H9 (cell line): Measurements from ENCODE around the gene ABCG8. TPM values are rescaled to one million over a fixed set of nuclear protein-coding genes. Genes with fewer than 3 reads are reported as not detected.

Experiments
- DNase-seq: peaks from one replicate; pipeline ENCODE4 v3.0.0-alpha.2; 2017
- H2AFZ ChIP-seq: one replicate; pipeline ENCODE4 v1.6.1; 2013; ENCODE audit warnings: mild to moderate bottlenecking, low read length, control low read depth, moderate library complexity
- H2AK5ac ChIP-seq: 2 replicates; pipeline ENCODE4 v1.6.1; 2013; ENCODE audit warnings: low read length, control low read depth, mixed read lengths; ENCODE audit not compliant: insufficient read length
- H2BK120ac ChIP-seq: one replicate; pipeline ENCODE4 v1.6.1; 2013; ENCODE audit warnings: low read depth, mild to moderate bottlenecking, low read length, control low read depth, inconsistent platforms; ENCODE audit not compliant: poor library complexity, severe bottlenecking
- H2BK12ac ChIP-seq: 2 replicates; pipeline ENCODE4 v1.6.1; 2013; ENCODE audit warnings: low read length, control low read depth, mixed read lengths, low read depth; ENCODE audit not compliant: insufficient read length
- H2BK15ac ChIP-seq: 2 replicates; pipeline ENCODE4 v1.6.1; 2013; ENCODE audit warnings: low read depth, low read length, control low read depth
- H2BK20ac ChIP-seq: one replicate; pipeline ENCODE4 v1.6.1; 2013; ENCODE audit warnings: low read depth, mild to moderate bottlenecking, low read length, control low read depth, inconsistent platforms; ENCODE audit not compliant: poor library complexity, severe bottlenecking
- H2BK5ac ChIP-seq: 2 replicates; pipeline ENCODE4 v1.6.1; 2013; ENCODE audit warnings: low read length, control low read depth, mixed read lengths; ENCODE audit not compliant: insufficient read length
- H3K14ac ChIP-seq: 2 replicates; pipeline ENCODE4 v1.6.1; 2013; ENCODE audit warnings: low read length, control low read depth; ENCODE audit not compliant: insufficient read depth
- H3K18ac ChIP-seq: 2 replicates; pipeline ENCODE4 v1.6.1; 2013; ENCODE audit warnings: low read depth, mild to moderate bottlenecking, mixed read lengths, low read length, control low read depth; ENCODE audit not compliant: insufficient read length
- H3K23ac ChIP-seq: 2 replicates; pipeline ENCODE4 v1.6.1; 2013; ENCODE audit warnings: low read length, control low read depth, mixed read lengths, low read depth; ENCODE audit not compliant: insufficient read length
- H3K23me2 ChIP-seq: 2 replicates; pipeline ENCODE4 v1.6.1; 2013; ENCODE audit warnings: low read depth, mild to moderate bottlenecking, mixed read lengths, low read length, control low read depth; ENCODE audit not compliant: insufficient read length, poor library complexity, severe bottlenecking
- H3K27ac ChIP-seq: 2 replicates; pipeline ENCODE4 v1.5.1; 2013; ENCODE audit warnings: low read length, control low read depth, mixed read lengths, low read depth; ENCODE audit not compliant: insufficient read length
- H3K27me3 ChIP-seq: 2 replicates; pipeline ENCODE4 v1.6.1; 2013; ENCODE audit warnings: low read length, control low read depth, inconsistent platforms; ENCODE audit not compliant: insufficient read depth
- H3K4ac ChIP-seq: 2 replicates; pipeline ENCODE4 v1.6.1; 2013; ENCODE audit warnings: low read depth, mild to moderate bottlenecking, control low read depth, inconsistent platforms, low read length, moderate library complexity
- H3K4me1 ChIP-seq: 2 replicates; pipeline ENCODE4 v1.6.1; 2013; ENCODE audit warnings: low read length, control low read depth, inconsistent platforms; ENCODE audit not compliant: insufficient read depth
- H3K4me2 ChIP-seq: 2 replicates; pipeline ENCODE4 v1.6.1; 2013; ENCODE audit warnings: low read length, control low read depth, mixed read lengths; ENCODE audit not compliant: insufficient read length, insufficient read depth
- H3K56ac ChIP-seq: 2 replicates; pipeline ENCODE4 v1.6.1; 2013; ENCODE audit warnings: low read depth, mild to moderate bottlenecking, mixed read lengths, low read length, control low read depth; ENCODE audit not compliant: insufficient read length
- H3K79me1 ChIP-seq: 2 replicates; pipeline ENCODE4 v1.6.1; 2013; ENCODE audit warnings: low read depth, mild to moderate bottlenecking, moderate library complexity, low read length, control low read depth, inconsistent platforms; ENCODE audit not compliant: insufficient read depth, poor library complexity, severe bottlenecking
- H3K79me2 ChIP-seq: 2 replicates; pipeline ENCODE4 v1.6.1; 2013; ENCODE audit warnings: low read length, control low read depth, inconsistent platforms; ENCODE audit not compliant: insufficient read depth
- H3K9ac ChIP-seq: 2 replicates; pipeline ENCODE4 v1.6.1; 2013; ENCODE audit warnings: low read length, control low read depth, mixed read lengths; ENCODE audit not compliant: insufficient read length; ENCODE audit errors: extremely low read depth
- H3K9me3 ChIP-seq: one replicate; pipeline ENCODE4 v1.6.1; 2013; ENCODE audit warnings: low read depth, low read length, inconsistent platforms; ENCODE audit not compliant: control insufficient read depth
- H3T11ph ChIP-seq: one replicate; pipeline ENCODE4 v1.6.1; 2013; ENCODE audit warnings: mild to moderate bottlenecking, low read length, control low read depth, inconsistent platforms
- H4K20me1 ChIP-seq: one replicate; pipeline ENCODE4 v1.6.1; 2013; ENCODE audit not compliant: control insufficient read depth, insufficient read length, insufficient read depth
- H4K5ac ChIP-seq: 2 replicates; pipeline ENCODE4 v1.6.1; 2013; ENCODE audit warnings: low read depth, mild to moderate bottlenecking, mixed read lengths, low read length, control low read depth; ENCODE audit not compliant: insufficient read length
- H4K8ac ChIP-seq: replicated peaks from 2 replicates; pipeline ENCODE4 v1.6.1; 2013; ENCODE audit warnings: low read length, control low read depth, mixed read lengths, low read depth; ENCODE audit not compliant: insufficient read length
- H4K91ac ChIP-seq: 2 replicates; pipeline ENCODE4 v1.6.1; 2013; ENCODE audit warnings: low read depth, mild to moderate bottlenecking, moderate library complexity, mixed read lengths, low read length, control low read depth; ENCODE audit not compliant: insufficient read length
- H3K27ac Mint-ChIP-seq, 3 experiments: 2 replicates in 2 of 3; 3 replicates in 1 of 3; pipeline ENCODE4 v1.8.0; 2020 to 2021; ENCODE audit warnings: mixed read lengths in 3 of 3, mild to moderate bottlenecking in 1 of 3, moderate library complexity in 1 of 3
- H3K27me3 Mint-ChIP-seq: 2 replicates; pipeline ENCODE4 v1.8.0; 2021; ENCODE audit warnings: low read depth, mild to moderate bottlenecking, moderate library complexity, mixed read lengths
- H3K36me3 Mint-ChIP-seq, 3 experiments: 2 replicates in 2 of 3; 3 replicates in 1 of 3; pipeline ENCODE4 v1.8.0; 2020 to 2021; ENCODE audit warnings: low read depth in 3 of 3, mixed read lengths in 3 of 3; ENCODE audit not compliant: insufficient read depth in 1 of 3
- H3K4me1 Mint-ChIP-seq, 2 experiments: 2 replicates each; pipeline ENCODE4 v1.8.0; 2020; ENCODE audit warnings: mixed read lengths in 2 of 2
- H3K4me3 Mint-ChIP-seq, 2 experiments: 2 replicates in 1 of 2; 3 replicates in 1 of 2; pipeline ENCODE4 v1.8.0; 2020 to 2021; ENCODE audit warnings: mild to moderate bottlenecking in 2 of 2, mixed read lengths in 2 of 2, moderate library complexity in 1 of 2
- H3K9me3 Mint-ChIP-seq, 2 experiments: 2 replicates in 1 of 2; 3 replicates in 1 of 2; pipeline ENCODE4 v1.8.0; 2020; ENCODE audit warnings: mild to moderate bottlenecking in 2 of 2, mixed read lengths in 2 of 2, moderate library complexity in 1 of 2
- WGBS: extraction: QIAGEN DNeasy Blood & Tissue Kit; methylation state at CpG from one replicate; pipeline ENCODE4 v1.1.7; 2013; ENCODE audit warnings: missing lambda C conversion rate, low lambda C conversion rate, mixed read lengths; ENCODE audit not compliant: insufficient read length; ENCODE audit errors: extremely low coverage; 5-methylcytosine and 5-hydroxymethylcytosine counted together
- total RNA-seq: library from RNA; stranded (reverse); gene quantifications from 2 replicates; pipeline ENCODE4 v1.2.1, GENCODE V29; 2021
- TF ChIP-seq, protein P1 (sequence below): fragments of 200-600 bp; sonication (generic); conservative IDR thresholded peaks from 3 replicates; pipeline ENCODE4 v1.8.0; 2021; ENCODE audit warnings: antibody characterized with exemption, mild to moderate bottlenecking

Gene ABCG8
- total RNA-seq, 1 experiment from 2014 or later: not detected

GRCh38 chr2:43855292-43855691, 16.5 kb downstream of the ABCG8 start:
- no peak overlapping the region for H2AK5ac ChIP-seq
- H3K23me2 ChIP-seq: no peaks in the 10 kb centered on the region
- no peak overlapping the region for H2AFZ ChIP-seq
- no peak overlapping the region for H3K9ac ChIP-seq
- Mint-ChIP-seq H3K4me3 (no peak overlapping the region), H3K36me3 (no peaks in the 10 kb centered on the region; a peak in 1 of 7 replicates), H3K27ac (no peak overlapping the region), H3K4me1 (no peaks in the 10 kb centered on the region), H3K27me3 (peaks cover 48% of the 10 kb centered on the region), H3K9me3 (no peaks in the 10 kb centered on the region)
- no peaks in the 10 kb centered on the region for H3K79me2 ChIP-seq
- no peak overlapping the region for H3K14ac ChIP-seq
- no peak overlapping the region for H2BK12ac ChIP-seq
- no peaks in the 10 kb centered on the region for H3K9me3 ChIP-seq
- no peak overlapping the region for H4K5ac ChIP-seq
- no peak overlapping the region for H2BK120ac ChIP-seq
- H3K79me1 ChIP-seq: no peaks in the 10 kb centered on the region
- no peak overlapping the region for H3K23ac ChIP-seq
- WGBS: no CpG with 5 or more reads among the region's 2 CpGs
- H4K8ac ChIP-seq: no peak overlapping the region
- no peak overlapping the region for H2BK20ac ChIP-seq
- no peak overlapping the region for H3K56ac ChIP-seq
- no peaks in the 10 kb centered on the region for H3K4me1 ChIP-seq
- no peak overlapping the region for H2BK15ac ChIP-seq
- no peak for DNase-seq
- no peaks in the 10 kb centered on the region; the same call in 1 of the 2 replicates for H3K27me3 ChIP-seq
- TF ChIP-seq, protein P1, sequence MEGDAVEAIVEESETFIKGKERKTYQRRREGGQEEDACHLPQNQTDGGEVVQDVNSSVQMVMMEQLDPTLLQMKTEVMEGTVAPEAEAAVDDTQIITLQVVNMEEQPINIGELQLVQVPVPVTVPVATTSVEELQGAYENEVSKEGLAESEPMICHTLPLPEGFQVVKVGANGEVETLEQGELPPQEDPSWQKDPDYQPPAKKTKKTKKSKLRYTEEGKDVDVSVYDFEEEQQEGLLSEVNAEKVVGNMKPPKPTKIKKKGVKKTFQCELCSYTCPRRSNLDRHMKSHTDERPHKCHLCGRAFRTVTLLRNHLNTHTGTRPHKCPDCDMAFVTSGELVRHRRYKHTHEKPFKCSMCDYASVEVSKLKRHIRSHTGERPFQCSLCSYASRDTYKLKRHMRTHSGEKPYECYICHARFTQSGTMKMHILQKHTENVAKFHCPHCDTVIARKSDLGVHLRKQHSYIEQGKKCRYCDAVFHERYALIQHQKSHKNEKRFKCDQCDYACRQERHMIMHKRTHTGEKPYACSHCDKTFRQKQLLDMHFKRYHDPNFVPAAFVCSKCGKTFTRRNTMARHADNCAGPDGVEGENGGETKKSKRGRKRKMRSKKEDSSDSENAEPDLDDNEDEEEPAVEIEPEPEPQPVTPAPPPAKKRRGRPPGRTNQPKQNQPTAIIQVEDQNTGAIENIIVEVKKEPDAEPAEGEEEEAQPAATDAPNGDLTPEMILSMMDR: no peak
- H3T11ph ChIP-seq: no peak overlapping the region
- H3K4me2 ChIP-seq: no peak overlapping the region
- H4K91ac ChIP-seq: no peak overlapping the region
- no peak overlapping the region for H3K27ac ChIP-seq
- H2BK5ac ChIP-seq: no peak overlapping the region
- H3K18ac ChIP-seq: no peak overlapping the region
- H3K4ac ChIP-seq: no peak overlapping the region
- no peaks in the 10 kb centered on the region for H4K20me1 ChIP-seq
